Gastrocnemius medialis (tissue), 4 donors: ENCODE data around the gene WBP11.

ENCODE experiments used
- CTCF ChIP-seq, 5 experiments: fragments of 450-650 bp in 3 of 5; fragments of 200-600 bp in 2 of 5; sonication (generic) in 2 of 5; IDR thresholded peaks in 4 of 5; conservative IDR thresholded peaks in 1 of 5; 1 replicate in 4 of 5; 2 replicates in 1 of 5; pipeline ENCODE4 v1.5.1; 2016 to 2019; ENCODE audit warnings: antibody characterized with exemption in 5 of 5, mild to moderate bottlenecking in 3 of 5, moderate library complexity in 3 of 5
- POLR2A ChIP-seq, 2 donors: fragments of 450-650 bp; IDR thresholded peaks; one replicate each; pipeline ENCODE4 v1.6.1; 2017; ENCODE audit warnings: antibody characterized with exemption in 2 of 2, mild to moderate bottlenecking in 2 of 2, moderate library complexity in 2 of 2

DNA sequence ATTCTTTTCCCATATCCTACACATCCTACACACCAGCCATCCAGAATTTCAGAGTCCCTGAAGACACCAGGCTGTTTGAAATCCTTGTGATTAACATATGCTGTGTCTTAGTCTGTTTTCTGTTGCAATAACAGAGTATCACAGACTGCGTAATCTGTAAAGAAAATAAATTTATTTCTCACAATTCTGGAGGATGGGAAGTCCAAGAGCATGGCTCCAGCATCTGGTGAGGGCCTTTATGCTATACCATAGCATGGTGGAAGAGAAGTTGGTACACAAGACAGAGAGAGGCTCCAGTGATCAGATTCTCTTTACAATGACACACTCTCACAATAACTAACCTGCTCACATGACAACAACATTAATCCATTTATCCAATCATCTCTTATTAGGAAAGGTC, 36.0 kb upstream of the WBP11 start:
- TF ChIP-seq CTCF (IDR thresholded peaks at IDR 0.05 in 4 of 5, conservative IDR thresholded peaks at IDR 0.05 in 1 of 5) (no peak), POLR2A (IDR thresholded peaks at IDR 0.05) (no peak)
